22Rv1 (cell line): ENCODE data around the gene PHLDB2.

Experiments used
- CTCF ChIP-seq: fragments of 450-650 bp; IDR thresholded peaks from 2 replicates; pipeline ENCODE4 v1.5.1; 2017; ENCODE audit warnings: mild to moderate bottlenecking
- ZFX ChIP-seq: fragments of 450-650 bp; IDR thresholded peaks from 2 replicates; pipeline ENCODE4 v1.6.1; 2017; ENCODE audit warnings: antibody characterized with exemption, borderline replicate concordance

GRCh38 chr3:111968319-111969054, 109.4 kb downstream of the PHLDB2 start:
- TF ChIP-seq CTCF (no peak), ZFX (no peak)
